ENCODE data around the gene CYP1A2. TPM values are rescaled to one million over a fixed set of nuclear protein-coding genes. Genes with fewer than 3 reads are reported as not detected.

CYP1A2 gene
- polyA plus RNA-seq, 3 donors: not detected

- Histone ChIP-seq H2AFZ (ENCODE audit: insufficient read depth, low read depth, low read length, poor library complexity, severe bottlenecking) (no peak overlapping the region), H3K4me3 (replicated peaks in 1 of 3; ENCODE audit: low read depth in 2 of 3, low read length in 3 of 3) (no peak overlapping the region), H3K4me2 (replicated peaks; ENCODE audit: extremely low read depth, low read length, poor library complexity, severe bottlenecking) (no peak overlapping the region), H3K27ac (ENCODE audit: low read depth in 1 of 2, low read length in 2 of 2) (no peak overlapping the region), H3K36me3 (replicated peaks in 1 of 2; ENCODE audit: control insufficient read depth in 1 of 2, insufficient read depth in 2 of 2, low read length in 2 of 2) (no peaks in the 10 kb centered on the region), H3K9me3 (replicated peaks in 1 of 2; ENCODE audit: control insufficient read depth in 1 of 2, insufficient read depth in 1 of 2, low read length in 2 of 2) (peaks cover 4 to 12% of the 10 kb centered on the region in 2 donors), H3K27me3 (ENCODE audit: control insufficient read depth in 2 of 2, insufficient read depth in 2 of 2, low read length in 2 of 2) (peaks cover 31 to 47% of the 10 kb centered on the region in 2 donors), H3K79me2 (ENCODE audit: insufficient read depth, low read length) (no peaks in the 10 kb centered on the region), H4K20me1 (ENCODE audit: insufficient read depth, low read length) (no peaks in the 10 kb centered on the region), H3K9ac (ENCODE audit: insufficient read depth, low read length, poor library complexity, severe bottlenecking) (no peak overlapping the region), H3K4me1 (ENCODE audit: control insufficient read depth in 1 of 2, insufficient read depth in 2 of 2, low read length in 2 of 2) (peaks cover 13 to 15% of the 10 kb centered on the region in 2 donors)
- H3K4me1 Mint-ChIP-seq: peaks cover 10% of the 10 kb centered on the region
- no peak for TF ChIP-seq CTCF (IDR thresholded peaks at IDR 0.05)
- WGBS (ENCODE audit: insufficient coverage): no CpG with 5 or more reads among the region's 1 CpG
- peak overlapping the region in 1 of 2 donors; percentile 37 for H3K4me3 Mint-ChIP-seq
- H3K27ac Mint-ChIP-seq: no peak overlapping the region
- H3K36me3 Mint-ChIP-seq: peaks cover 4% of the 10 kb centered on the region in 2 donors
- peak in 2 of 3 donors; percentile 19 to 33 for DNase-seq
- H3K27me3 Mint-ChIP-seq (ENCODE audit: low read depth in 3 of 3): peaks cover 39 to 64% (median 62%) of the 10 kb centered on the region in 3 donors
- intact Hi-C loops (cut with micrococcal nuclease): no loop called here
- peaks cover 0 to 10% (median 3%) of the 10 kb centered on the region in 7 donors for H3K9me3 Mint-ChIP-seq
Measured at GRCh38 chr15:74723754-74724334, 24.8 kb upstream of the CYP1A2 start.

GRCh38 chr15:74724570-74725224 lies 23.9 kb upstream of the CYP1A2 start:
- Mint-ChIP-seq H3K36me3 (peaks cover 4% of the 10 kb centered on the region in 2 donors), H3K27me3 (ENCODE audit: low read depth in 3 of 3) (peaks cover 41 to 63% (median 62%) of the 10 kb centered on the region in 3 donors), H3K4me1 (peaks cover 10% of the 10 kb centered on the region), H3K9me3 (peaks cover 0 to 10% (median 3%) of the 10 kb centered on the region in 7 donors), H3K27ac (no peak overlapping the region), H3K4me3 (peak overlapping the region in 1 of 2 donors; percentile 82)
- no peak overlapping the region for H2AFZ ChIP-seq (ENCODE audit: insufficient read depth, low read depth, low read length, poor library complexity, severe bottlenecking)
- H3K9me3 ChIP-seq (replicated peaks in 1 of 2; ENCODE audit: control insufficient read depth in 1 of 2, insufficient read depth in 1 of 2, low read length in 2 of 2): peaks cover 4 to 12% of the 10 kb centered on the region in 2 donors
- H3K4me2 ChIP-seq (replicated peaks; ENCODE audit: extremely low read depth, low read length, poor library complexity, severe bottlenecking): no peak overlapping the region
- no peak overlapping the region for H3K4me3 ChIP-seq (replicated peaks in 1 of 3; ENCODE audit: low read depth in 2 of 3, low read length in 3 of 3)
- peaks cover 31 to 47% of the 10 kb centered on the region in 2 donors for H3K27me3 ChIP-seq (ENCODE audit: control insufficient read depth in 2 of 2, insufficient read depth in 2 of 2, low read length in 2 of 2)
- intact Hi-C loops (cut with micrococcal nuclease): no loop called here
- no peaks in the 10 kb centered on the region for H3K36me3 ChIP-seq (replicated peaks in 1 of 2; ENCODE audit: control insufficient read depth in 1 of 2, insufficient read depth in 2 of 2, low read length in 2 of 2)
- no peak for TF ChIP-seq CTCF (IDR thresholded peaks at IDR 0.05)
- peaks cover 13 to 15% of the 10 kb centered on the region in 2 donors for H3K4me1 ChIP-seq (ENCODE audit: control insufficient read depth in 1 of 2, insufficient read depth in 2 of 2, low read length in 2 of 2)
- peak in 1 of 3 donors; percentile 8 for DNase-seq
- H3K27ac ChIP-seq (ENCODE audit: low read depth in 1 of 2, low read length in 2 of 2): no peak overlapping the region
- H3K79me2 ChIP-seq (ENCODE audit: insufficient read depth, low read length): no peaks in the 10 kb centered on the region
- no peaks in the 10 kb centered on the region for H4K20me1 ChIP-seq (ENCODE audit: insufficient read depth, low read length)
- no peak overlapping the region for H3K9ac ChIP-seq (ENCODE audit: insufficient read depth, low read length, poor library complexity, severe bottlenecking)

Measured in CD14-positive monocyte (primary cell).